Uterus (tissue), 4 donors: ENCODE results near the gene ZDHHC1. TPM values are rescaled to one million over a fixed set of nuclear protein-coding genes. Genes with fewer than 3 reads are reported as not detected.

Experiments
- DNase-seq, 2 donors: peaks; one replicate each; pipeline ENCODE4 v3.0.0-alpha.2; 2019 to 2020
- H3K27ac ChIP-seq, 2 donors: fragments of 200-600 bp; sonication (generic); 1 replicate in 1 of 2; 2 replicates in 1 of 2; pipeline ENCODE4 v1.5.1; 2016 to 2018
- H3K27me3 ChIP-seq, 2 donors: fragments of 200-600 bp; sonication (generic); one replicate each; pipeline ENCODE4 v1.5.1; 2018 to 2019; ENCODE audit warnings: control low read depth in 1 of 2
- H3K36me3 ChIP-seq, 2 donors: fragments of 200-600 bp; sonication (generic); one replicate each; pipeline ENCODE4 v1.5.1; 2019; ENCODE audit warnings: control low read depth in 1 of 2
- H3K4me1 ChIP-seq, 2 donors: fragments of 200-600 bp; sonication (generic); one replicate each; pipeline ENCODE4 v1.5.1; 2018 to 2019; ENCODE audit warnings: control low read depth in 1 of 2
- H3K4me3 ChIP-seq, 2 donors: fragments of 200-600 bp; sonication (generic); 1 replicate in 1 of 2; 2 replicates in 1 of 2; pipeline ENCODE4 v1.5.1; 2018 to 2019; ENCODE audit warnings: mild to moderate bottlenecking in 1 of 2
- H3K9me3 ChIP-seq, 2 donors: fragments of 200-600 bp; sonication (generic); one replicate each; pipeline ENCODE4 v1.5.1; 2019; ENCODE audit warnings: control low read depth in 1 of 2
- CTCF ChIP-seq, 4 experiments: fragments of 200-600 bp in 2 of 4; fragments of 450-650 bp in 2 of 4; sonication (generic) in 2 of 4; IDR thresholded peaks; one replicate each; pipeline ENCODE4 v1.5.1; 2016 to 2019; ENCODE audit warnings: antibody characterized with exemption in 4 of 4, mild to moderate bottlenecking in 2 of 4, moderate library complexity in 1 of 4
- POLR2A ChIP-seq, 2 donors: fragments of 450-650 bp; IDR thresholded peaks; one replicate each; pipeline ENCODE4 v1.6.1; 2016; ENCODE audit warnings: antibody characterized with exemption in 2 of 2, mild to moderate bottlenecking in 1 of 2, moderate library complexity in 1 of 2
- intact Hi-C: fragments of 100-400 bp; cut with DNase I; formaldehyde crosslinking; loops from one replicate; pipeline ENCODE4 v1.15.1; 2023; ENCODE audit warnings: low total_unique reads
- total RNA-seq, 4 donors: library from RNA; depleted of rRNA in 3 of 4; stranded (reverse); fragments of >200 nt in 3 of 4; gene quantifications; one replicate each; pipeline versions ENCODE4 v1.1.0 to v1.2.4, GENCODE V29; 2014 to 2023
- donor health status: DM: yes; HTN: yes; CAD: no.

Gene ZDHHC1
- total RNA-seq, 4 donors from 2014 or later, result 14.7 to 30.6 (median 25.6) TPM

GRCh38 chr16:67426950-67427349 lies 10.7 kb upstream of the ZDHHC1 start:
- Histone ChIP-seq H3K4me1 (peaks cover 0 to 15% of the 10 kb centered on the region in 2 donors), H3K27me3 (no peaks in the 10 kb centered on the region), H3K36me3 (no peaks in the 10 kb centered on the region), H3K4me3 (no peak overlapping the region), H3K27ac (peak overlapping the region in 1 of 2 donors; percentile 48), H3K9me3 (no peaks in the 10 kb centered on the region)
- intact Hi-C loops, result loop anchor here (5.0 kb wide), 1 partner anchor 35 kb away; no protein-coding TSS in a partner anchor
- no peak for TF ChIP-seq POLR2A (IDR thresholded peaks at IDR 0.05)
- no peak for TF ChIP-seq CTCF (IDR thresholded peaks at IDR 0.05)
- DNase-seq, result peak in 1 of 2 donors; percentile 48

GRCh38 chr16:67426022-67426421 lies 9.7 kb upstream of the ZDHHC1 start:
- Histone ChIP-seq H3K9me3 (no peaks in the 10 kb centered on the region), H3K4me3 (no peak overlapping the region), H3K4me1 (peaks cover 0 to 13% of the 10 kb centered on the region in 2 donors), H3K36me3 (no peaks in the 10 kb centered on the region), H3K27me3 (no peaks in the 10 kb centered on the region), H3K27ac (peak overlapping the region in 1 of 2 donors; percentile 29)
- DNase-seq, result no peak
- intact Hi-C loops, result loop anchor here (5.0 kb wide), 1 partner anchor 36 kb away; no protein-coding TSS in a partner anchor
- TF ChIP-seq POLR2A (IDR thresholded peaks at IDR 0.05) (no peak), CTCF (IDR thresholded peaks at IDR 0.05) (no peak)

- Histone ChIP-seq H3K4me1 (peaks cover 0 to 13% of the 10 kb centered on the region in 2 donors), H3K9me3 (no peaks in the 10 kb centered on the region), H3K4me3 (no peak overlapping the region), H3K27ac (peak overlapping the region in 1 of 2 donors; percentile 29), H3K36me3 (no peaks in the 10 kb centered on the region), H3K27me3 (no peaks in the 10 kb centered on the region)
- TF ChIP-seq CTCF (IDR thresholded peaks at IDR 0.05) (no peak), POLR2A (IDR thresholded peaks at IDR 0.05) (no peak)
- intact Hi-C loops, result loop anchor here (5.0 kb wide), 1 partner anchor 37 kb away; no protein-coding TSS in a partner anchor
- no peak for DNase-seq
Observed at GRCh38 chr16:67425580-67425979, 9.3 kb upstream of the ZDHHC1 start.

- H3K27me3 ChIP-seq, result no peaks in the 10 kb centered on the region
- H3K27ac ChIP-seq, result no peak overlapping the region
- H3K36me3 ChIP-seq, result no peaks in the 10 kb centered on the region
- TF ChIP-seq POLR2A (IDR thresholded peaks at IDR 0.05), result no peak
- no peak for TF ChIP-seq CTCF (IDR thresholded peaks at IDR 0.05)
- no peak overlapping the region for H3K4me3 ChIP-seq
- intact Hi-C loops, result loop anchor here (5.0 kb wide), 1 partner anchor 37 kb away; no protein-coding TSS in a partner anchor
- DNase-seq, result no peak
- H3K9me3 ChIP-seq, result no peaks in the 10 kb centered on the region
- peaks cover 0 to 9% of the 10 kb centered on the region in 2 donors for H3K4me1 ChIP-seq
Observed at GRCh38 chr16:67425061-67425460, 8.8 kb upstream of the ZDHHC1 start.

GRCh38 chr16:67424261-67424615 lies 8.0 kb upstream of the ZDHHC1 start:
- no peaks in the 10 kb centered on the region for H3K9me3 ChIP-seq
- H3K27me3 ChIP-seq, result no peaks in the 10 kb centered on the region
- H3K4me1 ChIP-seq, result peaks cover 0 to 8% of the 10 kb centered on the region in 2 donors
- TF ChIP-seq CTCF (IDR thresholded peaks at IDR 0.05) (no peak), POLR2A (IDR thresholded peaks at IDR 0.05) (no peak)
- no peaks in the 10 kb centered on the region for H3K36me3 ChIP-seq
- DNase-seq, result no peak
- intact Hi-C loops, result no loop called here
- H3K27ac ChIP-seq, result no peak overlapping the region
- no peak overlapping the region for H3K4me3 ChIP-seq
